H4 (cell line): ENCODE data around the gene MAPRE2. TPM values are rescaled to one million over a fixed set of nuclear protein-coding genes. Genes with fewer than 3 reads are reported as not detected.

ENCODE experiments used
- DNase-seq: peaks from one replicate; pipeline ENCODE4 v3.0.0-alpha.2; 2015; ENCODE audit warnings: low spot score
- total RNA-seq: library from RNA; depleted of rRNA; stranded (reverse); fragments of >200 nt; shearing (Covaris generic); gene quantifications from 2 replicates; pipeline ENCODE4 v1.2.3, GENCODE V29; 2014

The MAPRE2 gene
- total RNA-seq, 1 experiment from 2014 or later = 32.6 TPM

GRCh38 chr18:35062408-35062807, 21.2 kb downstream of the MAPRE2 start:
- DNase-seq = no peak

- no peak for DNase-seq
Observed at GRCh38 chr18:35063875-35064690, 22.9 kb downstream of the MAPRE2 start.

DNA sequence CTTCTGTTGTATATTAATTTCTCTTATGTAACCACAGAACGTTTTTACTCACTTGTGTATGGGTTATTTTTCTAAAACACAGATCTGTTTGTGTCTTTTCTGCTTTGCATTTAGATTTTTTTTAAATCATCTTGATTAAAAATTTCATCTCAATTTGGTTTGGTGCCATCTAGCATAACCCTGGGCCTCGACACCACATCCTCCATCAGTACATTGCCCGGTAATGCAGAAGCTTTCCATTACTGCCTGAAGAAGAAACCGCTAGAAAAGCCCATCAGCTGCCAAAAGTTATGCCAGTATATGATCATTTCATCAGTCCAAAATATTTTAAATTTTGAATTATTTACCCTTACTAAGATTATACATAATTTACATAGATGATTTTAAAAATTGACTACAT, 26.2 kb downstream of the MAPRE2 start:
- DNase-seq = no peak

GRCh38 chr18:35071819-35072247, 30.6 kb downstream of the MAPRE2 start:
- no peak for DNase-seq

- no peak for DNase-seq
Observed at GRCh38 chr18:35072616-35073015, 31.4 kb downstream of the MAPRE2 start.

- DNase-seq = no peak
Observed at GRCh38 chr18:35073186-35074105, 32.2 kb downstream of the MAPRE2 start.

DNA sequence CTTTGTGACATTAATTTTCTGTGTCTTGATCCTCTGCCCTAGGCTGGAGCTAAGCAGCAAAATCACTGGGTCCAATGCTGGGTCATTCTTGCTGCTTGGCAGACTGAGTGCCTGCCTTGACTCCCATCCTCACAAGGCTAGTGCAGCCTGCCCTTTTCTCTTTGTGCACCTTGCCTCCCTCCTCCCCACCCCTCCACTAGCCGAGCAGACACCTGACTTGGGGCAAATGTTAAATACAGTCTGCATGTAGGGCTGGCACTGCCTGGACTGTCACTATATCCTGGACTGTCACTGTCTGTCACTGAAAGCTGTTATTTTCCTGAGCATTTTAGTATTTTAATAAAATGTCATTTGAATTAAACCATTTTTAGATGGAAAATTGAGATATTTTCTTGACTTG, 33.4 kb downstream of the MAPRE2 start:
- DNase-seq = no peak

GRCh38 chr18:35075132-35075531, 33.9 kb downstream of the MAPRE2 start:
- no peak for DNase-seq

DNA sequence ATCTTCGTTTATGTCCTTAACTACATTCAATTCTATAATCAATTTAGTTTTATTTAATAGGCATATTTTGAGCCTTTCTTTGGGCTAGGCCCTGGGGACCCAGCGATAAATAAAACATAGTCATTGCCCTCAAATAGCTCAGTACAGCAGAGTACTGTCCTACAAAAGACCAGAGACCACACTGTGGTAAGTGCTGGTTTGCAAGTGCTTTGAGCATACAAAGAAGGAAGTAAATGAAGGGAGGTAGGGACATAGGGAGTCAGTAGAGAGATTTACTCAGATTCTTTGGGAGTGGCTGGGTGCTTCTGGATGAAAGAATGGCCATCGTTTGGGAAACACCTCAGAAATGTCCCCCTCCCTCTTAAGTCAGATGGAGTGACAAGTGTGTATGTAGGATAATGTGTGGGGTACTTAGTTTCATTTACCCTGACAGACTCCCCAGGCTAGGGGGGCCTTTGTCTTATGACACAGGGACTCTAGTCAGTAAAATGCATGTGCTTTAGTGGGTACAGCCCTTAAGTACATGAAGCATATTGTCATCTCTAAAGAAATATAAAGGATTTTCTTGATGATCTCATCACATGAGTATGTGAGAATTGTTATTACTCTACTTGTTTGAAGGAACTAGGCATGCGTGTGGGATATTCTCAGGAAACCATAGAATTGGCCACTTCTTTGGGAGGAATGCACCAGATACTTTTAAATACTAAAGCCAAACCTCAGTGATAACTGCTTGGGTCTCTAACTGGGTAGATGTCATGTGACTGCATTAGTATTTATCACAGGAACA, 35.1 kb downstream of the MAPRE2 start:
- DNase-seq = peak; percentile 46

GRCh38 chr18:35077937-35078336, 36.7 kb downstream of the MAPRE2 start:
- no peak for DNase-seq

- DNase-seq = no peak
Observed at GRCh38 chr18:35080058-35080457, 38.8 kb downstream of the MAPRE2 start.

GRCh38 chr18:35083174-35083712, 42.0 kb downstream of the MAPRE2 start:
- DNase-seq = no peak

DNA sequence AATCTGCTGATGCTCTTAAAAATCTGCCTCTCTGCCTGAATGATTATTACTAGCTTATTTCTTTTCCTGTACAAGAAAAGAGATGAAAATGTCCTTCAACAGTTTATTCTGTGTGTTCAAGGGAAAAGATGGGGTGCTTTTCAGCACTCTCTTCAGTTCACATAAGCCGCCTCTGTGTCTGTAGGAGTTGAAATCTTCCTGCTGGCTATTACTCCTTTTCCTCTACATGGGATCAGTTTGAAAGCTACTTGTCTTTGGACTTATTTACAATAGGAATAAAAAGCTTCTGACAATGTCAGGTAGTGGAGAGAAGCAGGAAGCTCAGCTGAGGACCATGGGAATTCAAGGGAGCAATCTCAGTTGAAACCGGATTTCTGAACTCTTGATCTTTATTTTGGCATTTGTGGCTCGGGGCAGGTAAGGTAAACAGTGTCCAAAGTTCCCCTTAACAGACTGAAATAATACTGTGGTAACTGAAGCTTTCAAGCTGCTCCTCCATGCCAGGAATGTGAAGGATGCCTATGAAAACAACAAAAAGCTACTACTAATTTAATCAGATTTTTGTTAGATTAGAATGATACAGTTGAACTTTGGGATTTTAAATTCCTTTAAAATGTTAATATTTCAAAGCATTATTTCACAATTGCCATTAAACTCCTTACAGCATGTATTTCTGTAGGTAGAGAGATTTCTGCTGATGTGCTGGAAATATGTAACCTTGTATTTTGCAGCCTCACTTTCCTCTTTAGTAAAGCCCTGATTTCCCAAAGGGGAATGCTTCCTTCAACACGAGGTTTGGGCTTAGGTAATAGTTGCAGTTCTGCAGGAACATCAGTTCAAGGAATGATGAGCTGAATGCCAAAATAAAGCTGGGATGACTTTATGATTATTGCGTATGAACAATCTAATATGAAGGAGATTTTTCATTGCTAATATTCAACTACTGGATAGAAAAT, 43.6 kb downstream of the MAPRE2 start:
- no peak for DNase-seq

GRCh38 chr18:35085450-35086380, 44.5 kb downstream of the MAPRE2 start:
- no peak for DNase-seq

- DNase-seq = no peak
Observed at GRCh38 chr18:35086704-35087103, 45.5 kb downstream of the MAPRE2 start.

DNA sequence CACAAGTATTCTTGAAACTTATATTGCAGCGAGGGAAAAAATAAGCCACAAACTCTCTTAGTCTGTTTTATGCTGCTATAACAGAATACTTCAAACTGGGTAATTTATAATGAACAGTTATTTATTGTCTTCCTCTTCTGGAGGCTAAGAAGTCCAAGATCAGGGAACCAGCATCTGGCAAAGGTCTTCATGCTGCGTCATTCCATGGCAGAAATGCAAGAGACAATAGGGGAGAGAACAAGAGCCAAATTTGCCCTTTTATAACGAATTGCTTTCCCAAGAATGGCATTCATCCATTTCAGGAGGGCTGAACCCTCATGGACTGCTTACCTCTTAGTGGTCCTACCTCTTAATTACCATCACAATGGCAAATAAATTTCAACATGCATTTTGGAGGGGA, 46.5 kb downstream of the MAPRE2 start:
- no peak for DNase-seq

DNA sequence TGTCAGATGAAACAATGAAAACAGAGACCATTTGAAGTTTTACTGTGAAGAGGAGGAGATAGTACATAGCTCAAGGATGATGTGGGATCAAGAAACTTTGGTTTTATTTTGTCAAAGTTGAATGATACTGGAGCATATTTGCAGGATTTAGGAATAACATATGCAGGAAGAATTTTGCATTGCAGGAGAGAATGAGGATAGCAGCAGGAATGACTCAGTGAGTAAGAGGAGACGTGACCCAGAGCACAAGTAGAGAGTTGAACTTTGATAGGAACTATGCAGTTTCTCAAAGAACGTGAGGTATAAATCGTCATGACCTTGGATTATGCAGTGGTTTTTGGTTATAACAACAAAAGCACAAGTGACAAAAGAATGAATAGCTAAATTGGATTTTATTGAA, 47.7 kb downstream of the MAPRE2 start:
- no peak for DNase-seq

DNA sequence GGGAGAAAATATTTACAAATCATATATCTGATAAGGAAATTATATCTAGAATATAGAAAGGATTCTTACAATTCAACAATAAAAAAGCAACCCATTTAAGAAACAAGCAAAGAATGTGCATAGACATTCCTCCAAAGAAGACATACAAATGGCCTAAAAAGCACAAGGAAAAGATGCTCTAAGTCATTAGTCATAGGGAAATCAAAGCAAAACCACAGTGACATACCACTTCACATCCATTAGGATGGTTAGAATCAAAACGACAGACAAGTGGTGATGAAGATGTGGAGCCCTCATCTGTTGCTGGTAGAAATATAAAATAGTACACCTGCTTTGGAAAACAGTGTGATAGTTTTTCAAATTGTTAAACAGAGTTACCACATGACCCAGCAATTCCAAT, 48.2 kb downstream of the MAPRE2 start:
- DNase-seq = no peak

DNA sequence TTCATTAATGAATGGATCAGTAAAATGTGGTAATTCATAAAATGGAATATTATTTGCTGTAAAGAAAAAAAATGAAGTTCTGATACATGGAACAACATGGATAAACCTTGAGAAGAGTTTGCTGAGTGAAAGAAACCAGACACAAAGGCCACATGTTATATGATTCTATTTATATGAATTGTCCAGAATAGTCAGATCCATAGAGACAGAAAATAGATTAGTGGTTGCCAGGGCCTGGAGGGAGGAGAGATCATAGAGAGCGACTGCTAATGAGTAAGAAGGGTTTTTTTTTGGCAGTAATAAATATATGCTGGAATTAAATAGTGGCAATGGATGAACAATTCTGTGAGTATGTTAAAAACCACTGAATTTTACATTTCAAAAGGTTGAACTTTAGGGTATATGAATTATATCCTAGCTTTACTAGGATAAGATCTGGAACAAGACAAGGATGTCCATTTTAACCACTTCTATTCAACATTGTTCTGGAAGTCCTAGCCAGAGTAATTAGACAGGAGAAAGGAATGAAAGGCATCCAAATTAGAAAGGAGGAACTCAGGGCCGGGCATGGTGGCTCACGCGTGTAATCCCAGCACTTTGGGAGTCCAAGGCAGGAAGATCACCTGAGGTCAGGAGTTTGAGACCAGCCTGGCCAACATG, 48.8 kb downstream of the MAPRE2 start:
- no peak for DNase-seq
